SJSA1 (cell line): ENCODE results near the gene TFF3. TPM values are rescaled to one million over a fixed set of nuclear protein-coding genes. Genes with fewer than 3 reads are reported as not detected.

Source experiments
- DNase-seq, 2 experiments: peaks; one replicate each; pipeline ENCODE4 v3.0.0-alpha.2; 2015 to 2020; ENCODE audit warnings: low spot score in 2 of 2, low read depth in 1 of 2
- H3K27ac ChIP-seq: fragments of 250-450 bp; sonication (Bioruptor Pico); 2 replicates; pipeline ENCODE4 v1.5.1; 2020; ENCODE audit warnings: mild to moderate bottlenecking, moderate library complexity
- H3K27me3 ChIP-seq: fragments of 250-450 bp; sonication (Bioruptor Pico); replicated peaks from 2 replicates; pipeline ENCODE4 v1.5.1; 2020; ENCODE audit warnings: mild to moderate bottlenecking, moderate library complexity
- H3K36me3 ChIP-seq: fragments of 250-450 bp; sonication (Bioruptor Pico); 2 replicates; pipeline ENCODE4 v1.5.1; 2020; ENCODE audit warnings: mild to moderate bottlenecking
- H3K4me1 ChIP-seq: fragments of 250-450 bp; sonication (Bioruptor Pico); replicated peaks from 2 replicates; pipeline ENCODE4 v1.6.1; 2021; ENCODE audit warnings: mild to moderate bottlenecking
- H3K4me3 ChIP-seq: fragments of 250-450 bp; sonication (Bioruptor Pico); 2 replicates; pipeline ENCODE4 v1.5.1; 2020; ENCODE audit warnings: mild to moderate bottlenecking
- H3K9me3 ChIP-seq: fragments of 250-450 bp; sonication (Bioruptor Pico); replicated peaks from 2 replicates; pipeline ENCODE4 v1.5.1; 2020; ENCODE audit warnings: mild to moderate bottlenecking
- total RNA-seq: library from RNA; depleted of rRNA; stranded (reverse); fragments of >200 nt; shearing (Covaris generic); gene quantifications from 2 replicates; pipeline ENCODE4 v1.2.3, GENCODE V29; 2014

TFF3 gene
- total RNA-seq, 1 experiment from 2014 or later: not detected

- H3K27me3 ChIP-seq: no peaks in the 10 kb centered on the region
- H3K36me3 ChIP-seq: no peaks in the 10 kb centered on the region
- peaks cover 9% of the 10 kb centered on the region for H3K4me1 ChIP-seq
- H3K9me3 ChIP-seq: no peaks in the 10 kb centered on the region
- H3K27ac ChIP-seq: no peak overlapping the region
- peak in 1 of 2 experiments; percentile 31 for DNase-seq
- no peak overlapping the region for H3K4me3 ChIP-seq
Measured at GRCh38 chr21:42310411-42311001, 4.7 kb downstream of the TFF3 start.

DNA sequence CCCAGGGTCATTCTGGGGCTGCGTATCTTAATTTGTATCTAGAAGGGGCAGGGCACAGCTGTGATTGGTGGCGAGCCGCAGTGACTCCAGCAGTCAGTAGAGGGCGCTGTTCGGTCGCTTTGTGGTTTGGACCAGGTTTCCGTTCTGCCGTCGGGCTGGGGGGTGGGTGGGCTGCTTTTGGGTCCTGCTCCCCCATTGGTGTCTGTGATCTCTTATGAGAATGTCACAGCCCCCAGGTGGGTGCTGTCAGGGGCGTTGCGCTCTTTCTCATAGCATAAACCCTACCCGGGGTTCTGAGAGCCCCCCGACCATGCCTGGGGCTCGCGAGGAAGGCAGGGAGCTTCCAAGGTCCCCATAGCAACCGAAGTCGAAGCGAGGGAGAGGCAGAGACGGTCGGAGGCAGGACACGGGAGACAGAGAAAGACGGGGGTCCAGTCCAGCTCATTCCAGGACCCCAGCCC is 5.4 kb downstream of the TFF3 start:
- Histone ChIP-seq H3K9me3 (no peaks in the 10 kb centered on the region), H3K4me3 (no peak overlapping the region), H3K27me3 (no peaks in the 10 kb centered on the region), H3K27ac (no peak overlapping the region), H3K4me1 (peaks cover 7% of the 10 kb centered on the region), H3K36me3 (no peaks in the 10 kb centered on the region)
- DNase-seq: peak in 1 of 2 experiments; percentile 33

- DNase-seq: no peak
- peaks cover 9% of the 10 kb centered on the region for H3K4me1 ChIP-seq
- no peaks in the 10 kb centered on the region for H3K9me3 ChIP-seq
- no peaks in the 10 kb centered on the region for H3K36me3 ChIP-seq
- no peaks in the 10 kb centered on the region for H3K27me3 ChIP-seq
- no peak overlapping the region for H3K27ac ChIP-seq
- H3K4me3 ChIP-seq: no peak overlapping the region
Measured at GRCh38 chr21:42308914-42309752, 6.1 kb downstream of the TFF3 start.

DNA sequence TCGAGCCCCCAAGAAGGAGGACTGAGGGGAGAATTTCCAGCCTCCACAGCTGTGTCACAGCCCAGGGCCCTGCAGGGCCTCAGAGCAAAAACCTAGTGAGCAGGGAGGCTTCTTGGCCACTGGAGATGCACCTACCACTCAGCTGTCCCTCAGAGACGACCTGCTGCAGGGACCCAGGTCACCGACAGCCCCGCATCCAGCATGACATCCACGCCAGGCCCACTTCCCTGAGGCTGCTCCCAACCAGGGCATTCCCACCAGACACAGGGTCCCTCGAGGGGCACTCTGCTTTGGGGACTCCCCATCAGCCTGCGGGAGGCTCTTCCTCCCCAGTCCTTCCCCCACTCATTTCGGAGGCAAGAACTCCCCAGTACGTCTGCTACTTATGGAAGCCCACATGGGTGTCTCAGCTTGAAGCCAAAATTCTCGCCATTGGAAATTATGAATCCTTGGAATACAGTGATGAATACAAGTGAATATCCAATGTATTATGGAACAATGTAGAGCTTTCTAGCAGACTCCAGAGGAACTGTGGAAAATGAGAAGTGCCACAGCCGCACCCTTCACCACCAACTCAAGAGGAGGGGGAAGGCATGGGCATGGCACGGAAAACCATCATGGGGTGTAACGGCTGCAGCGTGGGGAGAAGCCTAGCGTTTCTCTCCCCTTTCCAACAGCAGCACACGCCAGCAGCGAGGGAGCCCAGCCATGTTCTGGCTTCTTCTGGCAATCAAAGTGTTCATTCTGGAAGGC is 6.9 kb downstream of the TFF3 start:
- H3K27me3 ChIP-seq: no peaks in the 10 kb centered on the region

GRCh38 chr21:42307106-42307505 is 8.1 kb downstream of the TFF3 start:
- H3K36me3 ChIP-seq: no peaks in the 10 kb centered on the region
- H3K27ac ChIP-seq: no peak overlapping the region
- no peak overlapping the region for H3K4me3 ChIP-seq
- H3K9me3 ChIP-seq: no peaks in the 10 kb centered on the region
- peaks cover 9% of the 10 kb centered on the region for H3K4me1 ChIP-seq
- DNase-seq: no peak
- no peaks in the 10 kb centered on the region for H3K27me3 ChIP-seq

More for the DNA sequence above, 6.9 kb downstream of the TFF3 start:
- DNase-seq: no peak
- H3K9me3 ChIP-seq: no peaks in the 10 kb centered on the region
- H3K27ac ChIP-seq: no peak overlapping the region
- no peaks in the 10 kb centered on the region for H3K36me3 ChIP-seq
- no peak overlapping the region for H3K4me3 ChIP-seq
- H3K4me1 ChIP-seq: peaks cover 9% of the 10 kb centered on the region

- DNase-seq: no peak
- Histone ChIP-seq H3K27me3 (no peaks in the 10 kb centered on the region), H3K27ac (no peak overlapping the region)
Measured at GRCh38 chr21:42306366-42307035, 8.7 kb downstream of the TFF3 start.

GRCh38 chr21:42305707-42306147 is 9.5 kb downstream of the TFF3 start:
- H3K27me3 ChIP-seq: no peaks in the 10 kb centered on the region
- H3K4me1 ChIP-seq: peaks cover 9% of the 10 kb centered on the region
- H3K36me3 ChIP-seq: no peaks in the 10 kb centered on the region
- H3K9me3 ChIP-seq: no peaks in the 10 kb centered on the region
- no peak for DNase-seq
- no peak overlapping the region for H3K27ac ChIP-seq
- H3K4me3 ChIP-seq: no peak overlapping the region

More at GRCh38 chr21:42306366-42307035, 8.7 kb downstream of the TFF3 start:
- Histone ChIP-seq H3K9me3 (no peaks in the 10 kb centered on the region), H3K4me1 (peaks cover 9% of the 10 kb centered on the region), H3K36me3 (no peaks in the 10 kb centered on the region), H3K4me3 (no peak overlapping the region)

- no peak for DNase-seq
- no peak overlapping the region for H3K27ac ChIP-seq
- no peak overlapping the region for H3K4me3 ChIP-seq
- no peaks in the 10 kb centered on the region for H3K36me3 ChIP-seq
- H3K9me3 ChIP-seq: no peaks in the 10 kb centered on the region
- no peaks in the 10 kb centered on the region for H3K27me3 ChIP-seq
- peaks cover 9% of the 10 kb centered on the region for H3K4me1 ChIP-seq
Measured at GRCh38 chr21:42304556-42305454, 10.4 kb downstream of the TFF3 start.

DNA sequence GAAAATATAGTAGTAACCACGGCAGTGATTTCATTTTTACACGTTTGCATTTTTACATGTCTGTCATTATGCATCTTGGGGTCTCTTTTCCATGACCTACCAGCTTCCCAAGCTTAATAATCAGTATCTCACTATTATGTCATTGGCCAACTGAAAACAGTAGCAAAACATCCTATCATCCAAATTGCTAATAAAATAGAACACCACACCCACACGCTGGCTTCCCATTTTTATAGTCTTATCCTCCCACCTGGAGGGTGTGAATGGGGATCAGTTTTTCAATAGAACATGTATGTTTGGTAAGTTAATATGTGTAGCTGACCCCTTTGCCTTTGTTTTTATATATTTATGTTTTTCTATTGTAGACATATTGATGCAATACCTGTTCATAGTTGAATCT is 11.8 kb downstream of the TFF3 start:
- no peak overlapping the region for H3K27ac ChIP-seq
- no peaks in the 10 kb centered on the region for H3K9me3 ChIP-seq
- H3K27me3 ChIP-seq: no peaks in the 10 kb centered on the region
- DNase-seq: no peak
- no peaks in the 10 kb centered on the region for H3K36me3 ChIP-seq
- 0 out of 2 replicates have a peak, but pooled peaks cover 4% of the 10 kb centered on the region for H3K4me1 ChIP-seq
- H3K4me3 ChIP-seq: no peak overlapping the region

DNA sequence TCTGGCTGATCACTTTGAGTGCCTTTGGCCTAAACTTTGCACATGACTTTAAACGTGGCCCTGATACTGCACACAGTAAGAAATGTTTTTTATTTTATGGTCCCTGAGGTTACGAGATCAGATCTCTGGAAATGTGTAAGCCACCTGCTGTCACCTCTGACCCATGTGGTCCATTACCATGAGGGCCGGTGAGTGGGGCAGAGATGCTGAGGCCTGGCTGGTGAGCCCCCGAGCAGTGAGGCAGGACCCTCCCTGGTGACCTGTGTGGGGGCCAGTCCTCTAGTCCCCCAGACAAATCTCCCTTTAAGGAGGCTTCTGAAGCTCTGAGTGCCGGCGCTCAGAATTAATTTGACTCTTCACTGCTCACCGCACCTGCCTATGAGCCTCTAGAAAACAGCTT is 12.4 kb downstream of the TFF3 start:
- no peak overlapping the region for H3K27ac ChIP-seq

GRCh38 chr21:42302076-42302650 is 13.0 kb downstream of the TFF3 start:
- Histone ChIP-seq H3K27me3 (no peaks in the 10 kb centered on the region), H3K4me3 (no peak overlapping the region), H3K4me1 (0 out of 2 replicates have a peak, but pooled peaks cover 4% of the 10 kb centered on the region), H3K36me3 (no peaks in the 10 kb centered on the region), H3K27ac (no peak overlapping the region), H3K9me3 (no peaks in the 10 kb centered on the region)
- DNase-seq: no peak

More for the DNA sequence above, 12.4 kb downstream of the TFF3 start:
- Histone ChIP-seq H3K4me3 (no peak overlapping the region), H3K9me3 (no peaks in the 10 kb centered on the region), H3K27me3 (no peaks in the 10 kb centered on the region), H3K36me3 (no peaks in the 10 kb centered on the region), H3K4me1 (0 out of 2 replicates have a peak, but pooled peaks cover 4% of the 10 kb centered on the region)
- DNase-seq: no peak

DNA sequence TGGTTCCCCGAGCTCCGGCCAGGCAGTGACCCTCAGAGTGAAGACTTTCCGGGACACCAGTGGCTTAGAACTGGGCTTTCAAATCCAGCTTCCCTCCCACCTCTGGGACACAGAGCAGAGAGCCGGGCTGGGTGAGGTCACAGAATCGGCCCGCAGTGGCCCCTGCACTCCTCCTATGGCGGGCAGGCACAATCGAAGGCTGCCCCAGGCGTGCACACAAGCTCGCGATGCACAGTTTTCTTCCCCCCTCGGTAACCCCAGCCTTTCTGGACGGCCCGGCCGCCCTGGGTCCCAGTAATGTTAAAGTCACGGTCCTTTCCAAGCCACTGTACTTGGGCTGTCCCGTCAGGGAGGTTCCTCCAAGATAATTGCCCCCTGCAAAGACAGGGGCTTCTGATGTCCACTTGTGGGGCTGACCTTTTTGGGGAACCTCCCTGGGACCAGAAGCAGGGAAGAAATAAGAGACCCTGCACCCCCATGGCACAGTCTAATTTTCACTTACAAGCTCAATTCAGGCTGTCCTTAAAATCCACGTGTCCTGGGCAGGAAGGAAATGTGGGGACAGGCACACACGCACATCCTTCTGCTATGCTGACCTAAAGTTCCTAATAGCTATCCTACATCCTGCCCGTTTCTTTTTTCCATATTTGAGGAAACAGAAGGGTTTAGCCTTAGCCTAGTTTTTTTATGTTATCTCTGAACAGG is 13.7 kb downstream of the TFF3 start:
- no peaks in the 10 kb centered on the region for H3K27me3 ChIP-seq
- H3K36me3 ChIP-seq: no peaks in the 10 kb centered on the region
- 0 out of 2 replicates have a peak, but pooled peaks cover 4% of the 10 kb centered on the region for H3K4me1 ChIP-seq
- DNase-seq: no peak
- no peak overlapping the region for H3K27ac ChIP-seq
- no peaks in the 10 kb centered on the region for H3K9me3 ChIP-seq
- H3K4me3 ChIP-seq: no peak overlapping the region
